Vagina (tissue), 2 donors: Measurements from ENCODE around the gene PDE9A.

Experiments used
- POLR2A ChIP-seq, 2 donors: fragments of 450-650 bp; IDR thresholded peaks; one replicate each; pipeline ENCODE4 v1.6.1; 2017; ENCODE audit warnings: antibody characterized with exemption in 2 of 2, mild to moderate bottlenecking in 2 of 2, moderate library complexity in 2 of 2
- TF ChIP-seq, protein P1 (sequence below), 3 experiments: fragments of 450-650 bp in 2 of 3; fragments of 200-600 bp in 1 of 3; sonication (generic) in 1 of 3; IDR thresholded peaks; one replicate each; pipeline ENCODE4 v1.5.1; 2017 to 2019; ENCODE audit warnings: antibody characterized with exemption in 3 of 3, mild to moderate bottlenecking in 2 of 3, moderate library complexity in 2 of 3

DNA sequence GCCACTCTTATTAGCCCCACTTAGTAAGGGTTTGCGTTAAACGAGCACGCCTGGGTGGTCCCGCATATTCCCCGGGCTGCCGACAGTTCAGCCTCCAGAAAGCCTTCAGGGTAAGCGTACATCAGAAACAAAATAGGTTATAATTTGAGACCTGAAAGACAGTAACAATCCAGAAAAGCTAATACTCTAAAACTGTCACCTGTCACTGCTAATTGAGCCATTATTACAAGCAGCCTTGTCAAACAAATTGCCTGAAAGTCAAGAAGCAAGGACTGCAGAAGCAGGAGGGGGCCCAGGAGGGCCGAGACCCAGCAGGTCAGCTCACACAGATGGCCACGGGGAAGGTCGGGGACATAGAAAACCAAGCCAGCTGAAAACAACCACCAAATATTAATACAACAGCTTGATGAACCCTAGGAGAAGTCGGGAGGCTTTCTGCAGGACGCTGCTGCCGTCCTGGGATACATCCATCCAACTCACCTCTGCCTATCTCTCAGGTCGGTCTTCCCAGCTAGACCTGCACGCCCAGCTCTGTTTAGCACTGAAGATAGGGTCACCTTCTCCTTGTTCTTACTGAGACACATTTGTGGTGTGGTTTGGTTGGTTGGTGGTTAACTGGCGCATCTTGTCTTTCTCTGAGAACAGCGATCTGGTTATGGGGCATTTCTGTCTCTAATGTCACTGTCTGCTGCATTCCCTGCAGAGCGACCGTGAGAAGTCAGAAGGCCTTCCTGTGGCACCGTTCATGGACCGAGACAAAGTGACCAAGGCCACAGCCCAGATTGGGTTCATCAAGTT is 115.1 kb downstream of the PDE9A start:
- TF ChIP-seq, protein P1, sequence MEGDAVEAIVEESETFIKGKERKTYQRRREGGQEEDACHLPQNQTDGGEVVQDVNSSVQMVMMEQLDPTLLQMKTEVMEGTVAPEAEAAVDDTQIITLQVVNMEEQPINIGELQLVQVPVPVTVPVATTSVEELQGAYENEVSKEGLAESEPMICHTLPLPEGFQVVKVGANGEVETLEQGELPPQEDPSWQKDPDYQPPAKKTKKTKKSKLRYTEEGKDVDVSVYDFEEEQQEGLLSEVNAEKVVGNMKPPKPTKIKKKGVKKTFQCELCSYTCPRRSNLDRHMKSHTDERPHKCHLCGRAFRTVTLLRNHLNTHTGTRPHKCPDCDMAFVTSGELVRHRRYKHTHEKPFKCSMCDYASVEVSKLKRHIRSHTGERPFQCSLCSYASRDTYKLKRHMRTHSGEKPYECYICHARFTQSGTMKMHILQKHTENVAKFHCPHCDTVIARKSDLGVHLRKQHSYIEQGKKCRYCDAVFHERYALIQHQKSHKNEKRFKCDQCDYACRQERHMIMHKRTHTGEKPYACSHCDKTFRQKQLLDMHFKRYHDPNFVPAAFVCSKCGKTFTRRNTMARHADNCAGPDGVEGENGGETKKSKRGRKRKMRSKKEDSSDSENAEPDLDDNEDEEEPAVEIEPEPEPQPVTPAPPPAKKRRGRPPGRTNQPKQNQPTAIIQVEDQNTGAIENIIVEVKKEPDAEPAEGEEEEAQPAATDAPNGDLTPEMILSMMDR (IDR thresholded peaks at IDR 0.05): no peak
- no peak for TF ChIP-seq POLR2A (IDR thresholded peaks at IDR 0.05)
